Natural killer cell (primary cell): ENCODE data around the gene DDIT3. TPM values are rescaled to one million over a fixed set of nuclear protein-coding genes. Genes with fewer than 3 reads are reported as not detected.

Experiments used
- ATAC-seq, 3 donors: fragments of 150-1000 bp in 2 of 3; fragments of 200-7000 bp in 1 of 3; cut with Tn5 transposase; 1 replicate in 1 of 3; 2 replicates in 2 of 3; pipeline ENCODE4 v1.10.0; 2021; ENCODE audit warnings: mild to moderate bottlenecking in 2 of 3, moderate library complexity in 2 of 3
- DNase-seq, 2 donors: peaks; one replicate each; pipeline versions ENCODE4 v3.0.0 to v3.0.0-alpha.2; 2013 to 2021; ENCODE audit warnings: mixed read lengths in 1 of 2
- H3K27ac ChIP-seq: one replicate; pipeline ENCODE4 v1.5.1; 2013; ENCODE audit warnings: mild to moderate bottlenecking, low read length
- H3K27me3 ChIP-seq: one replicate; pipeline ENCODE4 v1.6.1; 2013; ENCODE audit warnings: low read length; ENCODE audit not compliant: control insufficient read depth, insufficient read depth
- H3K36me3 ChIP-seq: one replicate; pipeline ENCODE4 v1.6.1; 2013; ENCODE audit warnings: low read length; ENCODE audit not compliant: control insufficient read depth, insufficient read depth
- H3K4me1 ChIP-seq: one replicate; pipeline ENCODE4 v1.6.1; 2013; ENCODE audit warnings: low read length; ENCODE audit not compliant: control insufficient read depth, insufficient read depth
- H3K4me3 ChIP-seq: one replicate; pipeline ENCODE4 v1.5.1; 2013; ENCODE audit warnings: low read length
- H3K9me3 ChIP-seq: one replicate; pipeline ENCODE4 v1.6.1; 2013; ENCODE audit warnings: low read length; ENCODE audit not compliant: control insufficient read depth, insufficient read depth
- H3K27ac Mint-ChIP-seq, 2 donors: one replicate each; pipeline ENCODE4 v1.8.0; 2022; ENCODE audit warnings: mild to moderate bottlenecking in 2 of 2, mixed read lengths in 2 of 2, moderate library complexity in 1 of 2
- H3K27me3 Mint-ChIP-seq, 2 donors: one replicate each; pipeline ENCODE4 v1.8.0; 2022; ENCODE audit warnings: low read depth in 2 of 2, mixed read lengths in 2 of 2
- H3K36me3 Mint-ChIP-seq: one replicate; pipeline ENCODE4 v1.8.0; 2022; ENCODE audit warnings: mixed read lengths
- H3K4me1 Mint-ChIP-seq, 2 donors: one replicate each; pipeline ENCODE4 v1.8.0; 2022; ENCODE audit warnings: mixed read lengths in 2 of 2
- H3K4me3 Mint-ChIP-seq: one replicate; pipeline ENCODE4 v1.8.0; 2022; ENCODE audit warnings: mild to moderate bottlenecking, moderate library complexity, mixed read lengths
- H3K9me3 Mint-ChIP-seq, 2 donors: one replicate each; pipeline ENCODE4 v1.8.0; 2022; ENCODE audit warnings: mixed read lengths in 2 of 2
- CTCF ChIP-seq: fragments of 200-600 bp; IDR thresholded peaks from one replicate; pipeline ENCODE4 v1.8.0; 2022; ENCODE audit warnings: antibody characterized with exemption
- WGBS: methylation state at CpG from one replicate; pipeline ENCODE4 v1.1.7; 2013; ENCODE audit warnings: missing lambda C conversion rate; ENCODE audit not compliant: insufficient coverage; 5-methylcytosine and 5-hydroxymethylcytosine counted together
- intact Hi-C: fragments of 100-400 bp; cut with micrococcal nuclease; formaldehyde crosslinking; loops from one replicate; pipeline ENCODE4 v1.14.2; 2022
- total RNA-seq, 4 donors: library from RNA; stranded (reverse); fragments of 120-200 nt in 1 of 4; gene quantifications; one replicate each; pipeline versions ENCODE4 v1.2.3 to v1.2.4, GENCODE V29; 2013 to 2022

The DDIT3 gene
- total RNA-seq, 3 donors from 2014 or later (not counting 1 experiment from before 2014, with no cell fraction given), result 117 to 318 (median 182) TPM

GRCh38 chr12:57498571-57498970 is 21.7 kb downstream of the DDIT3 start:
- no peak for DNase-seq
- ATAC-seq, result no peak
- Mint-ChIP-seq H3K36me3 (peaks cover 18% of the 10 kb centered on the region), H3K4me3 (no peak overlapping the region), H3K4me1 (peaks cover 4 to 7% of the 10 kb centered on the region in 2 donors), H3K27me3 (no peaks in the 10 kb centered on the region), H3K27ac (peak overlapping the region in 1 of 2 donors; percentile 40), H3K9me3 (no peaks in the 10 kb centered on the region)
- no peak for TF ChIP-seq CTCF
- H3K9me3 ChIP-seq, result no peaks in the 10 kb centered on the region
- H3K36me3 ChIP-seq, result peaks cover 44% of the 10 kb centered on the region
- no peaks in the 10 kb centered on the region for H3K27me3 ChIP-seq
- intact Hi-C loops, result no loop called here
- H3K4me3 ChIP-seq, result no peak overlapping the region
- WGBS, result 100% methylated on average over 3 of the region's 4 CpGs
- no peaks in the 10 kb centered on the region for H3K4me1 ChIP-seq
- no peak overlapping the region for H3K27ac ChIP-seq

- Mint-ChIP-seq H3K36me3 (peaks cover 18% of the 10 kb centered on the region), H3K4me3 (no peak overlapping the region), H3K4me1 (peaks cover 4 to 7% of the 10 kb centered on the region in 2 donors), H3K9me3 (no peaks in the 10 kb centered on the region), H3K27ac (peak overlapping the region in 1 of 2 donors; percentile 40), H3K27me3 (no peaks in the 10 kb centered on the region)
- peak in 1 of 3 donors; percentile 25 for ATAC-seq
- Histone ChIP-seq H3K4me1 (no peaks in the 10 kb centered on the region), H3K27me3 (no peaks in the 10 kb centered on the region), H3K4me3 (no peak overlapping the region), H3K27ac (no peak overlapping the region), H3K36me3 (peaks cover 44% of the 10 kb centered on the region), H3K9me3 (no peaks in the 10 kb centered on the region)
- DNase-seq, result no peak
- intact Hi-C loops, result no loop called here
- 97% methylated on average over 9 of the region's 9 CpGs for WGBS
- TF ChIP-seq CTCF, result no peak
Measured at GRCh38 chr12:57498132-57498502, 22.2 kb downstream of the DDIT3 start.

- Mint-ChIP-seq H3K4me3 (no peak overlapping the region), H3K27me3 (no peaks in the 10 kb centered on the region), H3K9me3 (no peaks in the 10 kb centered on the region), H3K4me1 (peaks cover 4 to 7% of the 10 kb centered on the region in 2 donors), H3K27ac (peak overlapping the region in 1 of 2 donors; percentile 3), H3K36me3 (peaks cover 18% of the 10 kb centered on the region)
- H3K4me1 ChIP-seq, result no peaks in the 10 kb centered on the region
- ATAC-seq (no peak), DNase-seq (no peak)
- intact Hi-C loops, result no loop called here
- no peak overlapping the region for H3K4me3 ChIP-seq
- peaks cover 46% of the 10 kb centered on the region for H3K36me3 ChIP-seq
- TF ChIP-seq CTCF, result no peak
- H3K9me3 ChIP-seq, result no peaks in the 10 kb centered on the region
- no peaks in the 10 kb centered on the region for H3K27me3 ChIP-seq
- 95% methylated on average over 12 of the region's 12 CpGs for WGBS
- H3K27ac ChIP-seq, result no peak overlapping the region
Measured at GRCh38 chr12:57497223-57498131, 22.8 kb downstream of the DDIT3 start.
